HG02759 (cell line): ENCODE results near the gene CEP78.
A peak's percentile ranks its signal among the peaks of the same experiment; 100 is the strongest.
"Not testable (repeated sequence)": the region's sequence is repeated elsewhere in the genome, so short reads cannot be mapped to it uniquely, and the experiment has no call there.

ENCODE experiments used
- ATAC-seq: cut with Tn5 transposase; IDR thresholded peaks from one replicate; pipeline ENCODE4 v1.9.1; 2021; ENCODE audit warnings: mild to moderate bottlenecking, moderate library complexity; ENCODE audit not compliant: unreplicated experiment

The CEP78 gene

GRCh38 chr9:78280982-78281668, 45.2 kb downstream of the CEP78 start:
- no peak for ATAC-seq

- not testable (repeated sequence) for ATAC-seq
Measured at GRCh38 chr9:78284181-78284580, 48.3 kb downstream of the CEP78 start.

DNA sequence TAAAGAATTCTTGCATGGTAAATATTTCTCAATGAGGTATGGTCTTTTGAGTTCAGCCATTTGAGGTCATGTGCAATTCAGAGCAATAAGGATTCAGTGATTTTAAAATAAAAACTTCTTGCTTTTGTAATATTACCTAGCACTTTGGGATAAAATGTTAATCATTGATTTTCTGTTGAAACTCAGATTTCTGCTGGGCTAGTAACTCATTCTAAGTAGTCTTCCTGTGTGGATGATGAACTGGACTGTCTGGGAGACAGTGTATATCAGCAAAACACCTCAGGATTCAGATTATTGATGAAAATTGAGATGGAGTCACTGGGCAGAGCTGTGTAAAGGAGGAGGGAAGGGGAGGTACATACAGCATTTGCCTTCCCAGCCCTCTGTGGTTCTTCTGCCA, 50.2 kb downstream of the CEP78 start:
- ATAC-seq, result no peak

- ATAC-seq, result no peak
Measured at GRCh38 chr9:78286946-78287388, 51.1 kb downstream of the CEP78 start.

DNA sequence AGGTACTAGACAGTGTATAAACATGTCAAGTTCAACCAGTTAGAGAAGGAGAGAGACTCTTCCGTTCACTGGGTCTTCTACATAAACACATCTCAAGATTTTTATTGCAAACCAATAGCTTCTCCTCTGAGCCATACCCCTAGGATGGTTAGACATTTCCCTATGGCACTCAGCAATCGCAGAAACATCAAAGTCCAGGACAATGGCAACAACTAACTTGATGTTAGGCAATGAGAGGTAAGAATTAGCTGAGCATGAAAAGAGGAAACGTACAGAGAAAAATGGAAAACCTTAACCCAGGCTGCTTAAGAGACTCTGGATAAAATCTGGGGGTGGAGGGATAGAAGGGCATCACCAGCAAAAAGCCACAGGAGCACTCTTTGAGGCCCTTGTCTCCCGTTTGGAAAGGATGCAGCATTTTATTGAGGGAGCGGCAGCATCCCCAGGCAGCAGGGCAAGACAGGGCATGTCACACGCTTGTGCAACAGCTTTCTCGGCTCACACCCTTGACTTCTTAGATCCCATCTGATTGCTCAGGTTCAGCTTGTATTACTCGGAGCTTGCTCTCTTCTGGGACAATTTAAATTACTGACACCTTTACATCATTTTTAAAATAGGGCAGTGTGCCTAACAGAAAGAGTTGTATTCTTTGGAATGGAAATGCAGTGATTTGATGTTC, 52.5 kb downstream of the CEP78 start:
- no peak for ATAC-seq

DNA sequence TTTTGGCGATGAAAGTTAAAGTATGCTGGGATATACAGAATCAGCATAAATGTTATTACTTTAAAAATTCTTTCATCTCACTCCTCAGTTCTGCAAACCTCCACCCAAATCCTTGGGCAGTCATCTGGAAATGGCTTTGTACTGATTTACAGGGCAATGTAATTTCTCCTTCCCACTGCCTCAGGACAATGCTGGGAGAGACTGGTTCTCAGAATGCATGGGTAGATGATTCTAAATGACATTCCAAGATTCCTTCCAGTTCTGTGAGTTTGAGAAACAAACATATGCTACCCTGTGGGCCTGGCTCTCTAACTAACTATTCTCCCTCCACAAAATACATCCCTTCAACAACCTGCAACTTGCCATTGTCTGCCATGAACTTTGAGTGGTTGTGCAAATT, 53.6 kb downstream of the CEP78 start:
- no peak for ATAC-seq

- ATAC-seq, result no peak
Measured at GRCh38 chr9:78291240-78291925, 55.5 kb downstream of the CEP78 start.

DNA sequence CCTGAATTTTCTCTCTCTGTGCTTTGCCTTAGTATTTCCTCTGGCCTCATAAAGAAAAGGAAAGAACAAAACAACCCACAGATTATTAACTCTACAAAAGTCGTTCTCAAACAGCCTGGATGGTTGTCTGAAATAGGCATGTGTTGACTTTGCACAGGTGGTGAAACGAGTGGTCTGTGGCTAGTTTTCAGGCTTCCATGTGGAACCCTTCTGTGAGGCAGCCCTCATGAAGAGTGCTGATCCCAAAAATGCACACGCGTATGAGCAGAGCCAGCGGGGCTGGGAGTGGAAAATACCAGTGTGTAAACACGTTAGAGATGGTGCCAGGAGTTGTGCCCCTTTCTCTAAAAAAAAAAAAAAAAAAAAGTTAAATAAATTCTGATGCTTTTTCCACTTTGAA, 56.2 kb downstream of the CEP78 start:
- ATAC-seq, result no peak

- ATAC-seq, result no peak
Measured at GRCh38 chr9:78292716-78293497, 57.0 kb downstream of the CEP78 start.

- ATAC-seq, result no peak
Measured at GRCh38 chr9:78294290-78295176, 58.7 kb downstream of the CEP78 start.

DNA sequence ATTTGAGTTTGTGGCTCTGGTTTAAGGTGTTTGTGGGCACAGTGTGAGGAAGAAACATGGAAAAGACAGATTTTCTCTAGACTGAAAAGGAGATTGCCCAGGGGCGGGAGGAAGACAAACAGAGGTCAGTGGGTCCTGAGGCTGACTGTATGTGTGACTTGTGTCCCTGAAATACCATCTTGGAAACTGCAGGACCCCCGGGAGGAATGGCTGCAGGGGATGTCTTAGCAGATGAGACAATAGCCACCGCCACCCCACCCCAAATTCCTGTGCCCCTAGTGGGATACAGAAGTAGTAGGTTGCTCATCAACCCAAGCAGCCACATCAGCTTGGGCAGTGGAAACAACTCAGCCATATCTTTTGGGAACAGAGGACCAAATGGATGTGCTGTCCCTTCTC, 59.3 kb downstream of the CEP78 start:
- no peak for ATAC-seq

GRCh38 chr9:78295731-78296130, 59.9 kb downstream of the CEP78 start:
- ATAC-seq, result no peak

DNA sequence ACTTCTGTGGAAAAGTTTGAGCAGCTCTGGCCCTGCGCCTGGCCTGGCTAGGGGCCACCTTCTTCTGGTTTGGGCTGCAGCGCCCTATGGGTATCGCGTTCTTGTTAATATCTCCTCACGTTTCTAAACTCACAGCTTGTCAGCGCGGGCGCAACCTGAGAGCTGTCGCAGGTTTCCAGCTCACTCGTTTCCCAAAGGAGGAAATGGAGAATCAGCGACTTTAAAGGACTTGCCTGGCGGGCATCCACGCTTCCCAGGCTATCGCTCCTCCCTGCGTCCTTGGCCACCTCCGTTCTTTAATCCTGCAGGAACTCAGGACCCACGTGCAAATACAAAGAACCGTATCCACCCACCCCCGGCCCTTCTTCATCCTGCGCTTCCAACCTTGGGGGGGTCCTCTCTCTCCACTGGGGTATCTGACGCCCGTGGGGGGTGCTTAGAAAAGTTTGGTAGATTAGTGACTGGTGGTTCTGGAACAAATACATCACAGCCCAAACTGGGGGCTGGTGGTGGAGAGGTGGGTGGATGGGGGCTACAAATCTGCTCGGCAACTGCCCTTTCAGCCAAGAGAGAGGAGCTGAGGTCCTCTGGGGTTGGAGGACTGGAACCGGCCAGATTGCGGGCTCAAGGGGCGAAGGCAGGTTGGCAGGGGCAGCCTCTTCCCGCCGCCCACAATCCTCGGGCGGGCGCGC, 60.5 kb downstream of the CEP78 start:
- no peak for ATAC-seq

GRCh38 chr9:78296893-78297671, 61.2 kb downstream of the CEP78 start, which contains the start of gene PSAT1:
PSAT1 (plus strand) TSS chr9:78297125; CDS start chr9:78297211, 86 bp downstream.
- peak; percentile 98 for ATAC-seq

GRCh38 chr9:78297672-78297961, 61.7 kb downstream of the CEP78 start:
- no peak for ATAC-seq

DNA sequence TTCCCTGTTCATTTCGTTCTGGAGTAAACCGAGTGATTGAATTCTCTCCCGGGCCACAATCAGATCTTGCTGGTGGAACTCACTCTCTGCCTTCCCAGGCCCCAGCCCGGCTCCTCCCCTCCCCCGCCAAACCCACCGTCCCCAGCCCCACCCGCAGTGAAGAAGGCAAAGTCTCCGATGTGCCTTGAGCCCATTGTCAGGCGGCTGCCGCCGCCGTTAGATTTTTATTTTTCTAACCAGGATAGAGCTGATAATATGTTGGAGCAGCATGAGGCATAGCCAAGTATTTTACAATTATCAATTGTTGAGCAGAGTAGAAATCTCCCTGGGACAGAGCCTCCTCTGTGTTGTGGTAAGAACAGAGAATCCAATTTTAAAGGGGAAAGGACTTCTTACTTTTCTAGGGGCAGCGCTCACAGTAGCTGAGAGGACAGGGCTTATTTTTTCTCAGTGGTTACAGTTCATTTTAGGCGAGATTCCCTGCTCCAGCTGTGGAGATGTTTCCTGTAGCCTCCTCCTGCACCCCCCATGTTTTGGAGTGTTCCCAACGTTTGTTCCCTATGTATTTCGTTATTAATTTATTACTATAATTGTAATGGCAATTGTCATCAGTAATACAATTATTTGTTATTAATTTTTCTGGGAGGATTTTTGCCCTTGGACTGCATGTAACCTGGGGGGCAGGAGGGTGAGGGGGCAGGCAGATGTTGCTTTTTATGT, 62.3 kb downstream of the CEP78 start:
- ATAC-seq, result no peak

DNA sequence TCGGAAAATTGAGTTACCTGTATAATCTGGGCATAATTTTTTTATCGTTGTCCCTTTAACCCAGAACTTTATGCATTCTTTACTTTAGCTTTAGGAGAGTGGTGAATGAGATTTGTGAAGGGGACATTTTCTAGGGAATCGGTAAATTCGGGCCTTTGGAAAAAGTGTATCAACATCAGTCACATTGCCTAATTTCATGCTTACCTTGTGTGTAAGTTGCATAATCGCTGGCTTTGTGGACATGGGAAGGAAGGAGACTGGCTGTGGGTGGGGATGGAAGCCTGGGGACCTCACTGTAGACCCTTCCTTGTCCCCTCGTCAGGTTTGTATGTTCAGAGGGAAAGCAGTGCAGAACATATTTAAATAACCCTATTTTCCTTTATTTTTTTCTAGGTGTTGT, 64.3 kb downstream of the CEP78 start:
- ATAC-seq, result no peak

DNA sequence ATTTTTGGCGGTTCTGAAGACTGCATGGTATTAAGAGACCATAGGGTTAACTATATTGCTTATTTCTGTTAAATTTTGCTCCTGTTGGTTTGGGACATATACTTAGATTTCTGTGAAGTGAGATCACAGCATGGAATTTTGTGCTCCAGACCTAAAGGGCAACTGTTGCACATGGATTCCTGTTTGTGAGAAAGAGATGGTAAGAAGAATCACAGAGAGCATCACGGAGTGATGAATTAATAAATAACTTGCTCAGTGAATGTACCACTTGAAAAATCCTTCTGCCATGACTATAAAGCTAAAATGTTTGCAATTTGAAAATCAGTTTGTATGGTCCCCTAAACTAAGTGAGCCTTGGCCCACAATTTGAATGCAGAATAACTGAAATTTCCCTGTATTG, 65.6 kb downstream of the CEP78 start:
- no peak for ATAC-seq
